ENCODE data around the gene TSPAN5. TPM values are rescaled to one million over a fixed set of nuclear protein-coding genes. Genes with fewer than 3 reads are reported as not detected.

TSPAN5 gene
- total and polyA plus RNA-seq, 9 of the 15 experiments (the other 6 are each of a cell fraction or from before 2014, with no cell fraction given) = 0.58 to 6.6 (median 0.73) TPM

GRCh38 chr4:98508248-98508647, 150.2 kb downstream of the TSPAN5 start:
- H3K9ac ChIP-seq (ENCODE audit: insufficient read depth in 1 of 2, low read depth in 2 of 2, low read length in 2 of 2) = no peak overlapping the region
- in situ Hi-C loops (cut with MboI) = no loop called here
- no peaks in the 10 kb centered on the region for H3K36me3 ChIP-seq (ENCODE audit: control insufficient read depth, insufficient read depth, low read length)
- no peak overlapping the region for H3K27ac ChIP-seq (ENCODE audit: extremely low read depth, low read depth, low read length)
- no peaks in the 10 kb centered on the region for H4K20me1 ChIP-seq (replicated peaks; ENCODE audit: control insufficient read depth, insufficient read depth, low read length)
- intact Hi-C loops (cut with micrococcal nuclease) = no loop called here
- no peaks in the 10 kb centered on the region for H3K9me3 ChIP-seq (replicated peaks; ENCODE audit: control insufficient read depth, insufficient read depth, low read depth, low read length)
- no peaks in the 10 kb centered on the region; a peak in 1 of 5 replicates for H3K4me1 ChIP-seq (replicated peaks in 1 of 2; ENCODE audit: control insufficient read depth in 2 of 2, insufficient read depth in 2 of 2, low read length in 2 of 2)
- no peak overlapping the region for H3K4me2 ChIP-seq (ENCODE audit: insufficient read depth, low read length)
- no peaks in the 10 kb centered on the region for H3K79me2 ChIP-seq (ENCODE audit: control insufficient read depth, insufficient read depth, low read length)
- no peak for DNase-seq (ENCODE audit: extremely low read depth in 1 of 4, low spot score in 3 of 4)
- H3K27me3 ChIP-seq (ENCODE audit: control insufficient read depth in 2 of 2, insufficient read depth in 2 of 2, low read length in 2 of 2) = 0 out of 5 replicates have a peak, but pooled peaks cover 0 to 4% of the 10 kb centered on the region in 2 experiments
- H2AFZ ChIP-seq (ENCODE audit: low read depth, low read length) = no peak overlapping the region
- 35% methylated on average over 3 of the region's 4 CpGs for WGBS (ENCODE audit: insufficient coverage, low coverage, missing lambda C conversion rate)
- FAIRE-seq = no peak
- ATAC-seq = no peak
- no peaks in the 10 kb centered on the region for H3K9me1 ChIP-seq (ENCODE audit: control insufficient read depth, insufficient read depth, low read length)
- CTCF ChIA-PET (ENCODE audit: low intra/inter-chr PET ratio) = no interaction called here
- H3K4me3 ChIP-seq = no peak overlapping the region
- BruUV-seq (replicated peaks) = no TSS peak
- POLR2A ChIA-PET = interaction anchor here (1.4 kb wide), 1 partner anchor 13 kb away, joined by 3 read pairs; no protein-coding TSS in a partner anchor
- TF ChIP-seq SLC30A9 (CRISPR knock-in tag; IDR thresholded peaks at IDR 0.05) (no peak), PURB (CRISPR knock-in tag; IDR thresholded peaks at IDR 0.05; ENCODE audit: low read depth) (no peak), AFF4 (CRISPR knock-in tag; IDR thresholded peaks at IDR 0.05) (no peak), POLR3G (IDR thresholded peaks at IDR 0.05; ENCODE audit: extremely low read depth, insufficient read length, insufficient replicate concordance) (no peak), ZC3H11A (IDR thresholded peaks at IDR 0.05; ENCODE audit: low read depth, low read length) (no peak), ELK1 (CRISPR knock-in tag; IDR thresholded peaks at IDR 0.05) (no peak), HDAC3 (IDR thresholded peaks at IDR 0.05; ENCODE audit: borderline replicate concordance, partially characterized antibody) (no peak), ZFP1 (CRISPR knock-in tag; IDR thresholded peaks at IDR 0.05) (no peak), USF1 (CRISPR knock-in tag; IDR thresholded peaks at IDR 0.05) (no peak), SMAD3 (CRISPR knock-in tag; conservative IDR thresholded peaks at IDR 0.05) (no peak), TFAM (CRISPR knock-in tag; conservative IDR thresholded peaks at IDR 0.05) (no peak), E2F3 (CRISPR knock-in tag; IDR thresholded peaks at IDR 0.05) (no peak), RHOXF2B (CRISPR knock-in tag; conservative IDR thresholded peaks at IDR 0.05) (no peak), ZBTB33 (CRISPR knock-in tag; IDR thresholded peaks at IDR 0.05) (no peak), MEIS2 (IDR thresholded peaks at IDR 0.05; ENCODE audit: partially characterized antibody) (no peak), WHSC1 (IDR thresholded peaks at IDR 0.05; ENCODE audit: low read length) (no peak), EGR1 (conservative IDR thresholded peaks at IDR 0.05) (no peak)

Measured in K562 (cell line).